Right lobe of liver (tissue), 4 donors: Measurements from ENCODE around the gene HMGCR.

Source experiments
- CTCF ChIP-seq, 4 donors: fragments of 200-600 bp in 3 of 4; fragments of 450-650 bp in 1 of 4; IDR thresholded peaks; one replicate each; pipeline versions ENCODE4 v1.5.1 to v1.8.0; 2016 to 2022; ENCODE audit warnings: antibody characterized with exemption in 4 of 4, mild to moderate bottlenecking in 2 of 4
- POLR2A ChIP-seq: fragments of 450-650 bp; IDR thresholded peaks from one replicate; pipeline ENCODE4 v1.6.1; 2017; ENCODE audit warnings: antibody characterized with exemption, mild to moderate bottlenecking
- donor health status: DM: no; HTN: no; CAD: no.
- donor health status: DM: no; HTN: no; CAD: no.
- donor health status: DM: no; HTN: yes; CAD: no.

- TF ChIP-seq CTCF (IDR thresholded peaks at IDR 0.05) = no peak
- no peak for TF ChIP-seq POLR2A
Observed at GRCh38 chr5:75364571-75365280, 27.7 kb downstream of the HMGCR start.
